NCI-H2029 (cell line): ENCODE measurements around the gene GPR21.

Source experiments
- DNase-seq: peaks from one replicate; lab custom pipeline; 2025; lab: John Stamatoyannopoulos, UW

Gene GPR21

GRCh38 chr9:123033864-123034601, 566 bp downstream of the GPR21 start:
- DNase-seq: no peak

- DNase-seq: no peak
These were observed 1.5 kb downstream of the GPR21 start for GRCh38 chr9:123034881-123035510.

GRCh38 chr9:123035791-123036190, 2.3 kb downstream of the GPR21 start:
- DNase-seq: no peak

GRCh38 chr9:123036893-123037545, 3.6 kb downstream of the GPR21 start:
- DNase-seq: no peak

GRCh38 chr9:123039617-123040219, 6.3 kb downstream of the GPR21 start:
- no peak for DNase-seq

GRCh38 chr9:123040801-123041200, 7.3 kb downstream of the GPR21 start:
- DNase-seq: no peak

GRCh38 chr9:123041489-123041888, 8.0 kb downstream of the GPR21 start:
- DNase-seq: no peak

- DNase-seq: no peak
These were observed 9.8 kb downstream of the GPR21 start for GRCh38 chr9:123043081-123043939.

GRCh38 chr9:123044586-123044985, 11.1 kb downstream of the GPR21 start:
- no peak for DNase-seq

- DNase-seq: no peak
These were observed 13.1 kb downstream of the GPR21 start for GRCh38 chr9:123046406-123047195.

GRCh38 chr9:123048748-123049147, 15.3 kb downstream of the GPR21 start:
- DNase-seq: peak; percentile 44

GRCh38 chr9:123049589-123050222, 16.2 kb downstream of the GPR21 start:
- DNase-seq: no peak

- no peak for DNase-seq
These were observed 19.6 kb downstream of the GPR21 start for GRCh38 chr9:123053046-123053445.

- DNase-seq: no peak
These were observed 20.2 kb downstream of the GPR21 start for GRCh38 chr9:123053711-123054110.

- DNase-seq: no peak
These were observed 25.4 kb downstream of the GPR21 start for GRCh38 chr9:123058834-123059233.

GRCh38 chr9:123059472-123060220, 26.2 kb downstream of the GPR21 start:
- no peak for DNase-seq

- DNase-seq: no peak
These were observed 27.7 kb downstream of the GPR21 start for GRCh38 chr9:123061216-123061615.

GRCh38 chr9:123062351-123063176, 29.1 kb downstream of the GPR21 start:
- no peak for DNase-seq

GRCh38 chr9:123063177-123063598, 29.7 kb downstream of the GPR21 start:
- DNase-seq: no peak
